K562 (cell line): ENCODE measurements around the gene LY6G6C.

Source experiments
- MED1 ChIP-seq: sonication (generic); formaldehyde crosslinking; IDR thresholded peaks from 2 replicates; pipeline ENCODE4 v1.8.1; 2023; ENCODE audit warnings: missing genetic modification reagents, borderline replicate concordance
- NFE2L1 ChIP-seq: fragments of 450-650 bp; IDR thresholded peaks from 2 replicates; pipeline ENCODE4 v1.6.1; 2016; ENCODE audit warnings: missing genetic modification characterization, low read depth, mild to moderate bottlenecking, missing compliant biosample characterization, moderate library complexity, borderline replicate concordance
- TF ChIP-seq, protein P1 (sequence below): sonication (generic); formaldehyde crosslinking; IDR thresholded peaks from 2 replicates; pipeline ENCODE4 v1.8.0; 2022; ENCODE audit warnings: mild to moderate bottlenecking, low read depth, missing genetic modification reagents

DNA sequence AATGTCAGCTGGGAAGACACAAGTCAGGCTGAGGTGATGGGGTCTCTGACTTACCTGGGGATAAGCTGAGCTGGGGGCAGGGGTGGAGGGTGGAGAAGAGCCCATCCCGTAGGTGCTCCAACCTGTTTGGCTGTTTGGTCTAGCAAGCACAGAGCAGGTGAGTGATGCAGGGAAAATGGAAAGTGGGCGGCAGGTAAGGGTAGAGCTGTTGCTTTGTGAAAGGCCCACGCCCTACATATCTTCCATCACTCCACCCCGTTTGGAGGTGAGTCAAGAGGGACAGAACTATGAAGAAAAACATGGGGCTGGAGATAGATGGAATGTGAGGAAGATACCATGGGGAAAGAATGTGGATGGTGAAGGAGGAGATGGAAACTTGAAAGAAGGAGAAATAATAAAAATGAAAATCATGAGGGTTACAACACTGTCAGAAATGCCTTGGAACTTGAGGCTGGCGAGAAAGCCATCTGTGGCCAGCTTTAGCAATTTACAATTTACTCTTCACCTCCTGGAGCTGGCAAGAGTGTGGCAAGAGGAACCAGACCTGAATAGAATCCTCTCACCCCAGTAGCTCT, 1.3 kb downstream of the LY6G6C start:
- TF ChIP-seq MED1 (CRISPR knock-in tag) = no peak
- TF ChIP-seq, protein P1, sequence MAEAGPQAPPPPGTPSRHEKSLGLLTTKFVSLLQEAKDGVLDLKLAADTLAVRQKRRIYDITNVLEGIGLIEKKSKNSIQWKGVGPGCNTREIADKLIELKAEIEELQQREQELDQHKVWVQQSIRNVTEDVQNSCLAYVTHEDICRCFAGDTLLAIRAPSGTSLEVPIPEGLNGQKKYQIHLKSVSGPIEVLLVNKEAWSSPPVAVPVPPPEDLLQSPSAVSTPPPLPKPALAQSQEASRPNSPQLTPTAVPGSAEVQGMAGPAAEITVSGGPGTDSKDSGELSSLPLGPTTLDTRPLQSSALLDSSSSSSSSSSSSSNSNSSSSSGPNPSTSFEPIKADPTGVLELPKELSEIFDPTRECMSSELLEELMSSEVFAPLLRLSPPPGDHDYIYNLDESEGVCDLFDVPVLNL = no peak
- TF ChIP-seq NFE2L1 (tag) = no peak
